HUDEP-2 (cell line): ENCODE results near the gene STARD5.
"Not testable (repeated sequence)": the region's sequence is repeated elsewhere in the genome, so short reads cannot be mapped to it uniquely, and the experiment has no call there.

Experiments used
- DNase-seq, 76 experiments: peaks; one replicate each; lab custom pipeline; 2025; ENCODE audit not compliant: unreplicated experiment in 76 of 76; lab: John Stamatoyannopoulos, UW

Gene STARD5, protein sequence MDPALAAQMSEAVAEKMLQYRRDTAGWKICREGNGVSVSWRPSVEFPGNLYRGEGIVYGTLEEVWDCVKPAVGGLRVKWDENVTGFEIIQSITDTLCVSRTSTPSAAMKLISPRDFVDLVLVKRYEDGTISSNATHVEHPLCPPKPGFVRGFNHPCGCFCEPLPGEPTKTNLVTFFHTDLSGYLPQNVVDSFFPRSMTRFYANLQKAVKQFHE

DNA sequence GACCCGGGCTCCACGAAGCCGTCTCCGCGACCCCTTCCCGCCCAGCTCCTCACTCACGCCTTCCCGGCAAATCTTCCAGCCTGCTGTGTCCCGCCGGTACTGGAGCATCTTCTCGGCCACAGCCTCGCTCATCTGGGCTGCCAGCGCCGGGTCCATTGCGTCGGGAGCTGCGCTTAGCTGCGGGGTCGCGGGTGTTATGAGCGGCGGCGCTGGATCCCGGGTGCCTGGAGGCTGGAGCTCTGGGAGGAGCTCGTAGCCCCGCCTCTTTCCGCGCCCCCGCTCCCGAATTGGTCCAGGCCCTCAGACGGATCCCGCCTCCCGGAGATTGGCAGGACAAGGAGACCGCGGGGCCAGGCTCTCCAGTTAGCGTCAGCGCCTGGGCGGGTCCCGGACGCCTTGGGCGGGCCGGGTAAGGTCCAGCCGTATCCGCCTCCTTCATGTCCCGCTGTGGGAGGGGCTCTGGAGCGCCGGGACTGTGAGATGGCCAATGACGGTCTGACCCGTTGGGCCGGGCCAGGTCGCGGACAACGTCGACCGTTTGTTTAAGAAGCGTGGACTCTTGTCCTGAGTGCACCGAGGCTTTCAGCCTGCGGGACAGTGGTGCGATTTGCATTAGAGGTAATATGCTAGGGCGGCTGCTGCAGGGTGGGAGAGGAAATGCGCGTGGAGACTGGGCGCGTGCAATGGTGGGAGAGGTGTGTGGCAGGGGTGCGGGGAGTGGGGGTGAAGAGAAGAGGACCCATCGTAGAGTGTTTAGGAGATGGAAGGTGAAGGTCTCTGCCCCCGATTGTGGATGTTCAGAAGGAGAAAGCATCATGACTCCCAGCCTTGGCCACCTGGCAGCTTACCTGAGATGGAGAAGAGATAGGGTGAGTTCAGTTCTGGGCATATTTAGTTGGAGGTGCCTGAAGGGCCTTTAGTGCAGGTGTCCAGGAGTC lies at the start of gene STARD5:
Gene STARD5, minus strand, starts transcription at position 198 of the 938 bp plus-strand sequence. Its CDS starts 42 bp downstream, at position 156.
- DNase-seq = peak in 75 of 76 experiments; percentile 24 to 98 (median 93)

DNA sequence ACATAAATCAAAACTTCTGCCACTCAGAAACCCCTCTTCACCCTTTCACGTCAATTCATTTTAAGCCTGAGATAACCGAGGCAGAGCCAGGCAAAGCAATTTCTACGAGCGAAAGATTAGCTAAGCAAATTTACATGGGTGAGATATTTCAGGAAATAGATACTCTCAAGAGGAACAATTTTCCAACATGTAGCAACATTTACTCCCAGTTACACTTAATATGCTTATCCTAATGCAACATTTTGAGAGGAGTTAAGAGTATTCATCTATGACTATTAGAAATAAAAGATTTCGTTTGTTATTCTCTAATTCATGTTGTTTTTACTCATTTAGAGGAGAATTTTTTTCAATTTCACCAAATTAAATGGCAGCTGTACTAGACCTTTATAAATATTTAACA lies 49.2 kb upstream of the STARD5 start:
- DNase-seq = no peak

DNA sequence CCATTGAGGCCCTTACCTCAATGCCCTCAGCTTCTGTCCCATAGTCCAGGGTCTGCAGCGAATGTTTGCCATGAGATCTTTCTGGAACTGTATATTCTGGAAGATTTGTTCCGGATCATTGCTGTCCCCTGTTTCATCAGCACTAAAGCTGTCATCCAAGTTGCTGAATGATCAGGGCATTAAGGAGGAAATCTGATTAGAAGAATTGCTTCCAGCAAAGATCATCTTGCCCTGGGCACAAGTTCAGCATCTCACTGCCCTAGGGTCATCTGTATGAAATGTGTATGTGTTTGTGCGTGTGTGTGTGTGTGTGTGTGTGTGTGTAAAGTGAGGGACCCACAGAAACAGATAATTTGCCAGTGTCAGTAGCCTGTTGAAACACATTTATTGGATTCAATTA lies 48.6 kb upstream of the STARD5 start:
- DNase-seq = no peak

DNA sequence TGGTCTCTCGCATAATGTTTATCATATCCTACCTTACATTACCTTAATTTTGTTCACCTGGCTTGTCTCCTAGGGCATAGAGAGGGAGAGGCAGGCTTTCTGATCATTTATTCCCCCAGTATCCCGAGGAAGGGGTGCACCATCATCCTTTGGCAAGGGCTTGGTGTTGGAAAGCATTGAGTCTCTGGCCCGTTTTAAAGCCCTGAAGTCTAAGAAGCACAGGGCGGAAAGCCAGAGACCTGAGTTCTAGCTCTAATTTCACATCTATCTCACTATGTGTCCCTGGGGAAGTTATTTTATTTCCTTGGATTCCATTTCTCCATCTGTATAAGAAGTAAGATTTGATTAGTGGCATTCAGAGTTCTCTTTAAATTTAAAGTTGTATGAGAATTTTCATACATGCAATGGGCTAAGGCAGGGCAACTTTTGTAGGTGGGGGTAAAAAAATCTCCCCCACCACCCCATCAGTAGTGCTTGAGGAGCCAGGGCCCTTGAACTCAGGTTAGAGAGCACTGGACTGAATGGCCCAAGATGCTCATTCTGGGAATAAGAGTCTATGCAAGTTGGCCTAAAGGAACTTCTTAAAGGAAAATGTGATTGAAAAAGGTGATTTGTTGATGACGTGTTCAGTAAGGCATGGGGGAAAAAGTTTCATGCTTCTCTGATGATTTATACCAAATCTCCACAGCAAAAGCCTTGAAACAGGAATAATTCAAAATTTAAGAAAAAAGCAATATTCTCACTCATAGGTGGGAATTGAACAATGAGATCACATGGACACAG lies 40.0 kb upstream of the STARD5 start:
- no peak for DNase-seq

DNA sequence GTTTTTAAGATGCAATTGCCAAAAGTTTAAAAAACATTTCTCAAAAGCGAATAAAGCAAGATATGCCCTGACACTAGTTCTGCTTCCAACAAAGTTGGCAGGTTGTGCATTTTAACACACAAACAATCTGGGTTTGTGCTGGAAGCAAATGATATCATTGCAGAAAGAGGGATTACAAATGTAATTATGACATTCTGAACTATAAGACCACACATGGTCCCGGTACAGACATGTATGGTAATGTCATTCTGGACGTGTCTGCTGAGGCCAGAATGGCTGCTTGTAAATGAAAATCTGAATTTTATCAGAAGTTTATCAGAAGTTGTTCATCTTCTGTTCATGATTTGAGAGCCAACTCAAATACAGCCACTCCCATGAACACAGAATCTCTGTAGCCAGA lies 39.3 kb upstream of the STARD5 start:
- no peak for DNase-seq

DNA sequence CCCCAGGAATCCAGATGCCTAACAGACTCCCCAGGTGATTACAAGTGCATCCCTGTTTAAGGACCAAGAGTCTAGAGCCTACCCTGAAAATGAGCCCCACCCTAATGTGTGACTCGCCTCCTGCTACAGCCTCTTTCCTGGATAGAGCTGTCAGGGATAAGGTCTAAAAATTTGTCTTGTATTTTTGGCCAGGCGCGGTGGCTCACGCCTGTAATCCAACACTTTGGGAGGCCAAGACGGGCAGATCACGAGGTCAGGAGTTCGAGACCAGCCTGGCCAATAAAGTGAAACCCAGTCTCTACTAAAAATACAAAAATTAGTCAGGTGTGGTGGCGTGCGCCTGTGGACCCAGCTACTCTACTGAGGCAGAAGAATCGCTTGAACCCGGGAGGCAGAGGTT lies 38.8 kb upstream of the STARD5 start:
- DNase-seq = no peak

DNA sequence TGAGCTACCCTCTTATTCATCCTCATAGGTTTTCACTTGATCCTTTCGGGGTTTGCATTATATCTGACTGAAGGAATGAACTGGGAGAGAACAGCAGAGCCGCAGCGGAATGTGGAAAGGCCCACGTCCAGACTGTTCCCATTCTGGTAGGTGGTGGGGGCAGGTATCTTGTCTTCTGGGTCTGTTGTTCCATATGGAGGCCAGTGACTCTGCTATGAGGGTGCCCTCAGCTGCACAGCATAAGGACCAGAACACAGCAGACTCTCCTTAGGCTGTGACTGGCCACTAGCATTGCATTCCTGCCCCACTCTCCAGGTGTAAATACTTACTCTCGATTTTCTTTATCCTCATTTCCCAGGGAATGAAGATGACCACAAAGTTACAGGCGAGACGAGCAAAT lies 38.0 kb upstream of the STARD5 start:
- DNase-seq = no peak

DNA sequence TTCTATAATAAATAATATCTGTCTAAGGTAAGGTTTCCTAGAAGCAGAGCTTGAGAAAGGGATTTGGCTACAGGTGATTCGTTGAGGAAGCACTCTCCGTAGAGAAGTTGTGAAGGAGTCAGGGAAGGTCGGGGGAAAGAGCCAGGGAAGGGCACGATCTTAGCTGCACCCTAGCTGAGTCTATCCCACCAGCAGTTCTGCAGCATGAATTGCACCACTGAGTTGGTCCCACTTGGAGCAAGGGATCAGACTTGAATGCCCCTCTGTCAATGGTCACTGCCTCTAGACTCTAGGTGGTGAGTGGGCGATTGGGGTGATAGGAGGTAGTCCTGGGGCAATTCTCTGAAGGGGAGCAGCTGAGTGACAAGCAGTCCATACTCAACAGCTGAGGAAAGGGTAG lies 36.5 kb upstream of the STARD5 start:
- no peak for DNase-seq

DNA sequence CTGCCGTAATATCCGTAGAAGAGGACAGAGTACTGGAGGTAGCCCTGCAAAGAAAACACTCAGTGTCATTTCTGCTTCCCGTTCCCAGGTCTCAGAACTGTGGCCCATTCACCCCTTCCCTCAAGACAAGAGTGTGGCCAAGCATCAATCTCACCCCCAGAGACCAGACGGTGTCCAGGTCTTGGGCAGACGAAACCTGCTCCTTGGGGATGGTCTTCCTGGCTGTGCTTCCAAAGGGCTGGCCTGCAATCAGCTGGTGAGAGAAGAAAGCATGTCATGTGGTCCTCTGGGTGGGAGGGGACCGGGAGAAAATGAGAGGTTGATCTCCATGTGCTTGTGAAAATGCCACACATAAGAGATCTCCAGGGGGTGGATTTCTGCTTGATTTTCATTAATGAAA lies 34.3 kb upstream of the STARD5 start:
- no peak for DNase-seq

DNA sequence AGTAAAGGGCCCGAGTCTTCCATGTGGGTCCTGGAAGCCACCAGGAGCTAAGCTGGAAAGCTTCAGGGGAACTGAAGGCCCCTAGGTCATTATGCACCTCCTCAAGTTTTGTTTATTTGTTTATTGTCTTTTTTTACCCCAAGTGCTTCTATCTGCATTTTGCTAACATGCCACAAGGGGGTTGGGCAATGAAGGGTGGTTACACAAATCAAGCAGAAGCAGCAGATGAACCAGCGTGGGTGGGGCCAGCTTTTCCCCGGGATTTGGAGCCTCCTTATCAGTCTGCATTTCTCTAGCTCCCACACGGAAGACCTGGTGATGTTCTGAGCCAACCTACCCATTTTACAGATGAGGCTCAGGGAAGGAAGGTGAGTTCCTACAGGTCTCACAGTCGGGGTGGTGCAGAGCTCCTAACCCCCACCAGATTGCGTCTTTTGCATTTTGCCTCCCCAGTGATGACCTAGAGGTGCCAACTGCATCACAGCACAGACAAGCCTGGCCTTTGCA lies 33.3 kb upstream of the STARD5 start:
- DNase-seq = peak in 6 of 76 experiments; percentile 1 to 20 (median 6)

DNA sequence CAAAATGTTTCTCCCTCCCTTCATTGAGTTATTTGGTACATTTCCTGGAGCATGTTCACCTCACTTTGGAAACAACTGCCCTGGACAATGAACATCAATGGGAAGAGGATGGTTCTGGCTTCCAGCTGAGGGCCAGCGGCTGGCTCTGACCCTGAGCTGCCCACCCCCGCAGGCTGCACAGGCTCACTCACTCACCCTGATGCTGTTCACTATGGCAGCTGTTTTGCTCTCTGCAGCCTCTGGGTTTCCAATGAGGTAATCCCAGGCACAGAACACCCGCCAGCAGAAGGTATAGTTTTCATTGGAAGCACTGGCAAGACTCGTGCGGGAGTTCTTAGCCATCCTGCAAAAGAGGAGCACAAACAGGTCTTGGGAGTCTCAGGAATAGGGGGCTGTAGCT lies 32.3 kb upstream of the STARD5 start:
- no peak for DNase-seq

DNA sequence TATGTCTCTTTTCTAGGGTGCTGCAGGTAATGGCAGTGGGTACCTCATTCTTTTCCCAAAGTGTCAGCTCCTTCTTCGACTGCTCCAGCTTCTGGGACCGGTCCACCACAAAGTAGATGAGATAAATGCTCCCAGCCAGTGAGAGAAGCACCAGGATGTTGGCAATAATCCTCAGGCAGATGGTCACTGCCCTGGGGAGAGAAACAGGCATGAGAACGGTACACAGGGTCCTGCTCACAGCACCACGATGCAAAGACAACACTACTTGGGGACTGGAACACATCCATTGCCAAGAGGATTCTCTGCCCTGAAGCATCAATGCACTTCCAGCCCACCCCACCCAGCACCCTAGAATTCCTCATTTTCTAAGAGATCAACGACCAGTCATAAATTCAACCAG lies 27.7 kb upstream of the STARD5 start:
- DNase-seq = no peak

DNA sequence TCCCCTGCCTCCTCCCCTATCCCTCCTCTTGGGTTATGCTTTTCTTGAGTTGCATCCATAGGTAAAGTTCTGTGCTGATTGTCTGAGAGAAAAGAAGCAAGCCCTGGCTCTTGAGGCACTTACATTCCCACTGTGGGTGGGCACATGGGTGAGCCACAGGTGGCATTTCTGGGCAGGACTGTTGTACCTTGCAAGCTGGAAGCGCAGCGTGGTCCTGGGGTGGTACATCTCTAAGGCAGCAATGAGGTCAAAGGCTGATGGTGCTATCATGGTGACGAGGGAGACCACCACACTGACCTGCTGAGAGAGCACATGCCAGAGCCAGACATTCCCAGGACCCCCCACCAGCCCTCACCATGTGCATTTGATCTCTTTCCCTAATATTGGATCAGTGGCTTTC lies 25.3 kb upstream of the STARD5 start:
- DNase-seq = no peak

DNA sequence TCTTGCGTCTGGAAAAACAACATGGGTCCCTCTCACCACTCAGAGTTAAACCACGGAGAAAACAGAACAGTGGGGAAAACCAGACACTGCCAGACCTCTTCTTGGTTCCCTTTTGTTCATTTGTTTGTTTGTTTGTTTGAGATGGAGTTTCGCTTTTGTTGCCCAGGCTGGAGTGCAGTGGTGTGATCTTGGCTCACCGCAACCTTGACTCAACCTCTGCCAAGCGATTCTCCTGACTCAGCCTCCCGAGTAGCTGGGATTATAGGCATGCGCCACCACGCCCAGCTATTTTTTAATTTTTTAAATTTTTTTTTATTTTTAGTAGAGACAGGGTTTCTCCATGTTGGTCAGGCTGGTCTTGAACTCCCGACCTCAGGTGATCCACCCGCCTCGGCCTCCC lies 24.8 kb upstream of the STARD5 start:
- not testable (repeated sequence) for DNase-seq

DNA sequence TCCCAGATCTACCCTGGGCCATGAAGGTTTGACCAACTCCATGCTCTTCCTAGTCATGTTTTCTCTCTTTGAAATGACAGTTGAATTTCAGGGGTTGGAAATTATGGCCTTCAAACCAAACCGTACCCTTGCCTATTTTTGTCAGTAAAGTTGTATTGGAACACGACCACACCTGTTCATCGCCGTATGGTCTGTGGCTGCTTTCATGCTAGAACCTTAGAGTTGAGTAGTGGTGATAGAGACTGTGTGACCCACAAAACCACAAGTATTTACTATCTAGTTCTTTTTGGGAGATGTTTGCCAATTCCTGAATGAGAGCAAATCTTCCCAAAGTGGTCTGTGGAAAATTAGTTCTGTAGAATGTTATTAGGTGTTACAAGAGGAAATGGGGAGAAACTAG lies 24.0 kb upstream of the STARD5 start:
- DNase-seq = no peak

DNA sequence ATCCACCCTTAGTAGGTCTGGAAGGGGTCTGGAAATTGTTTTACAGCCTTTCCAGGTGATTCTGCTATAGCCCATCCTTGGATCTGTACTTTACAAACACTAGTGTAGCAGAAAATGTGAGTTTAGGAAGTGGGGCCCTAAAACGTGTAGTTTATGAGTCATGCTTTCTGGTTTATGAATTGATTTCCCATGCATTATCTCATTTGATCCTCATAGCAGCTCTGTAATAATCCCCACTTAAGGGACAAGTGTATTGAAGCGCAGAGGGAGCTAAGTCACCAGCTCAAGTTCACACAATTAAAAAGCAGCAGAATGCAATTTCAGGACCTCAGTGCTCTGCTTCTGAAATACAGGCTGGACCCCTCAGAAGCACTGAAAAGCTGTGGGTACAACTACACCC lies 22.7 kb upstream of the STARD5 start:
- DNase-seq = no peak

DNA sequence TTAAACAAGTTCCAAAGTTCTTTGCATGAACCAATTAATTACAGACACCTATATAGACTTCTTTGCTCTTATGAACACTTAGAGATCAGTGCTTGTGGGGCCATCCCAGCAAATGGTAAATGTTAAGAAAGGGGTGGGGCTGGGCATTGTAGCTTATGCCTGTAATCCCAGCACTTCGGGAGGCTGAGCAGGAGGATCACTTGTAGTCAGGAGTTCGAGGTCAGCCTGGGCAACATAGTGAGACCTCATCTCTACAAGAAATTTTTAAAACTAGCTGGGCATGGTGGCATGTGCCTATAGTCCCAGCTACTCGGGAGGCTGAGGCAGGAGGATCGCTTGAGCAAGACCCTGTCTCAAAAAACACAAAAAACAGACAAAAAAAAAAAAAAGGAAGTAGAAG lies 19.4 kb upstream of the STARD5 start:
- no peak for DNase-seq

DNA sequence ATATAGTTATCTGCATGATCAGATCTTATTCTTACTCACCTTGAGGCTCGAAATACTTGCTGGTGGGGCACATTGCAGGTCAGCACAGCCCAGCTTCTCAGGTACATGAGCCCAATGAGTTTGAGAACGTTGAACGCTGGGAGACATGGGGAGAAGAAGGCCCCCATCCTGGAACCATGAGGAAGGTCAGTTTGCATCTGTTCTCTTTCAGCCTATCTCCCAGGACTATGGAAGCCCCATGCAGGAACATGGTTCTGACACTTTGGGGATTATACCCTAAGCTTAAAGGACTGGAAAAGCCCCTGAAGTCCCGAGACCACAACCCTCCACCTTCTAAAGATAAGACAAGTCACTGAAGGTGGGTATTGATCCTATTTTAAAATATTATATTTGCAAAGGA lies 17.4 kb upstream of the STARD5 start:
- no peak for DNase-seq

DNA sequence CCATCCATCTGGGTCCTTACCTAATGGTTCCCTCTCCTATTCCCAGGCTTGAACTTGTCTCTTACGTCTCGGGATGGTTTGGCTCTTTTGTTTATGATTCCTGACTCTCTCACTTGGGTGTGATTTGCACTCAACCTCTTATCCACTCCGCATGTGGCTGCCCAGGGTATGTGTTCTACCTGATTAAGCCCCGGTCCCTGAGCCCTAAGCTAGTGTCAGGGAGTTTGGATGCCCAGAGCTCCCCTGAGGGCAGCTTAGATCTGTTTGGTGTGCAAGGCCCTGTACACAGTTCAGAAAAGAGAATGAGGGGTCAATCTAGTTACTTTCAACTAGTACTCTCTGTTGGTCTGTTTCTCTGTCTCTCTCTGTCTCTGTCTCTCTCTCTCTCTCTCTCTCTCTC lies 15.9 kb upstream of the STARD5 start:
- no peak for DNase-seq

DNA sequence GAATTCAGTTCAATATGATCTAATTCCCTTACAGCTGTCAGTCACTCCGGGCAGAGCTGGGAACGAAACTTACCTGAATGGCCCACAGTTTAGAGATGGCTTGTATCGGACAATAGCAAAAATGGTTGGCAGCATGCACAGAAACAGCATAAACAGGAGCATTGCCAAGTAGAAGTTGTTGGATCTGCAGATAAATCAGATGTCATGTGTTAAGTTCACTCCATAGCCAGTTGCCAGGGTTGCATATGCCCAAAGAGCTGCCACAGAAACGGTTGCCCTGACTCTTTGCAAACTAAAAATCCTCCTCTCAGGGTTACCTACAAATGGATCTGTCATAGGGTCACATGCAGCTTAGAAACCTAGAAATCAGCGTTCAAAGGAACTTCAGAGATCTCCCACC lies 15.4 kb upstream of the STARD5 start:
- DNase-seq = no peak
